Measurements from ENCODE around the gene RPUSD2. TPM values are rescaled to one million over a fixed set of nuclear protein-coding genes. Genes with fewer than 3 reads are reported as not detected.

Gene RPUSD2
- total and polyA plus RNA-seq, 2 experiments from 2014 or later = 22.0 to 25.5 TPM

Small RNA genes within 50 kb of the gene (small RNA-seq; reads per million reads assigned to genes)
- gene RF00017 (ENCODE audit: low replicate concordance) = not detected
- not detected for gene RN7SL376P (ENCODE audit: low replicate concordance)
- gene RNU6-516P (ENCODE audit: low replicate concordance) = not detected

Other genes starting within 250 kb of the RPUSD2 start
- 32.7 and 33.0 TPM in 2 replicates for gene INAFM2, start 245.6 kb upstream of the RPUSD2 start, total RNA-seq (2014; rRNA removed; shearing (Covaris generic))
- gene INAFM2, start 245.6 kb upstream of the RPUSD2 start, polyA plus RNA-seq (2016; fragmentation: Nextera tagmentation; extraction: Ambion mirVana) = 18.1 and 20.0 TPM in 2 replicates
- 0.97 and 1.2 TPM in 2 replicates for gene CCDC9B, start 228.4 kb upstream of the RPUSD2 start, total RNA-seq (2014; rRNA removed; shearing (Covaris generic))
- 0.18 and 0.23 TPM in 2 replicates for gene CCDC9B, start 228.4 kb upstream of the RPUSD2 start, polyA plus RNA-seq (2016; fragmentation: Nextera tagmentation; extraction: Ambion mirVana)
- gene PHGR1, start 218.3 kb upstream of the RPUSD2 start, total RNA-seq (2014; rRNA removed; shearing (Covaris generic)) = not detected in 2 replicates
- gene PHGR1, start 218.3 kb upstream of the RPUSD2 start, polyA plus RNA-seq (2016; fragmentation: Nextera tagmentation; extraction: Ambion mirVana) = not detected in 2 replicates
- gene DISP2, start 211.1 kb upstream of the RPUSD2 start, total RNA-seq (2014; rRNA removed; shearing (Covaris generic)) = 1.0 and 1.3 TPM in 2 replicates
- 2.2 and 2.5 TPM in 2 replicates for gene DISP2, start 211.1 kb upstream of the RPUSD2 start, polyA plus RNA-seq (2016; fragmentation: Nextera tagmentation; extraction: Ambion mirVana)
- gene KNSTRN, start 186.6 kb upstream of the RPUSD2 start, total RNA-seq (2014; rRNA removed; shearing (Covaris generic)) = 67.9 and 76.4 TPM in 2 replicates
- gene KNSTRN, start 186.6 kb upstream of the RPUSD2 start, polyA plus RNA-seq (2016; fragmentation: Nextera tagmentation; extraction: Ambion mirVana) = 62.7 and 80.4 TPM in 2 replicates
- gene IVD, start 163.5 kb upstream of the RPUSD2 start, total RNA-seq (2014; rRNA removed; shearing (Covaris generic)) = 64.0 and 75.4 TPM in 2 replicates
- 53.5 and 54.1 TPM in 2 replicates for gene IVD, start 163.5 kb upstream of the RPUSD2 start, polyA plus RNA-seq (2016; fragmentation: Nextera tagmentation; extraction: Ambion mirVana)
- 32.4 and 40.1 TPM in 2 replicates for gene BAHD1, start 128.3 kb upstream of the RPUSD2 start, total RNA-seq (2014; rRNA removed; shearing (Covaris generic))
- gene BAHD1, start 128.3 kb upstream of the RPUSD2 start, polyA plus RNA-seq (2016; fragmentation: Nextera tagmentation; extraction: Ambion mirVana) = 11.2 and 11.6 TPM in 2 replicates
- gene CHST14, start 98.3 kb upstream of the RPUSD2 start, total RNA-seq (2014; rRNA removed; shearing (Covaris generic)) = 15.6 and 17.9 TPM in 2 replicates
- 8.4 and 10.0 TPM in 2 replicates for gene CHST14, start 98.3 kb upstream of the RPUSD2 start, polyA plus RNA-seq (2016; fragmentation: Nextera tagmentation; extraction: Ambion mirVana)
- gene CCDC32, start 4.3 kb upstream of the RPUSD2 start, total RNA-seq (2014; rRNA removed; shearing (Covaris generic)) = 15.4 and 16.9 TPM in 2 replicates
- 12.2 and 13.8 TPM in 2 replicates for gene CCDC32, start 4.3 kb upstream of the RPUSD2 start, polyA plus RNA-seq (2016; fragmentation: Nextera tagmentation; extraction: Ambion mirVana)
- gene KNL1, start 24.9 kb downstream of the RPUSD2 start, total RNA-seq (2014; rRNA removed; shearing (Covaris generic)) = 43.2 and 46.2 TPM in 2 replicates
- gene KNL1, start 24.9 kb downstream of the RPUSD2 start, polyA plus RNA-seq (2016; fragmentation: Nextera tagmentation; extraction: Ambion mirVana) = 16.7 and 18.5 TPM in 2 replicates
- 19.4 and 20.3 TPM in 2 replicates for gene RAD51, start 125.9 kb downstream of the RPUSD2 start, total RNA-seq (2014; rRNA removed; shearing (Covaris generic))
- 19.5 and 26.2 TPM in 2 replicates for gene RAD51, start 125.9 kb downstream of the RPUSD2 start, polyA plus RNA-seq (2016; fragmentation: Nextera tagmentation; extraction: Ambion mirVana)
- gene RMDN3, start 186.0 kb downstream of the RPUSD2 start, total RNA-seq (2014; rRNA removed; shearing (Covaris generic)) = 16.4 and 17.0 TPM in 2 replicates
- 13.0 and 15.6 TPM in 2 replicates for gene RMDN3, start 186.0 kb downstream of the RPUSD2 start, polyA plus RNA-seq (2016; fragmentation: Nextera tagmentation; extraction: Ambion mirVana)
- 44.2 and 45.4 TPM in 2 replicates for gene GCHFR, start 194.8 kb downstream of the RPUSD2 start, total RNA-seq (2014; rRNA removed; shearing (Covaris generic))
- 38.9 and 40.2 TPM in 2 replicates for gene GCHFR, start 194.8 kb downstream of the RPUSD2 start, polyA plus RNA-seq (2016; fragmentation: Nextera tagmentation; extraction: Ambion mirVana)
- gene C15orf62, start 200.7 kb downstream of the RPUSD2 start, total RNA-seq (2014; rRNA removed; shearing (Covaris generic)) = 0.08 and 0.80 TPM in 2 replicates
- gene C15orf62, start 200.7 kb downstream of the RPUSD2 start, polyA plus RNA-seq (2016; fragmentation: Nextera tagmentation; extraction: Ambion mirVana) = 0.16 and 0.68 TPM in 2 replicates
- 22.7 and 23.5 TPM in 2 replicates for gene ZFYVE19, start 237.8 kb downstream of the RPUSD2 start, total RNA-seq (2014; rRNA removed; shearing (Covaris generic))
- 8.5 and 9.8 TPM in 2 replicates for gene ZFYVE19, start 237.8 kb downstream of the RPUSD2 start, polyA plus RNA-seq (2016; fragmentation: Nextera tagmentation; extraction: Ambion mirVana)
- gene DNAJC17, start 238.2 kb downstream of the RPUSD2 start, total RNA-seq (2014; rRNA removed; shearing (Covaris generic)) = 23.0 and 35.0 TPM in 2 replicates
- 77.6 and 81.6 TPM in 2 replicates for gene DNAJC17, start 238.2 kb downstream of the RPUSD2 start, polyA plus RNA-seq (2016; fragmentation: Nextera tagmentation; extraction: Ambion mirVana)